HuH-7 (cell line): ENCODE data around the gene ADAMTS15.

ENCODE experiments used
- DNase-seq: peaks from one replicate; pipeline ENCODE4 v3.0.0; 2011; ENCODE audit warnings: low spot score

Gene ADAMTS15

DNA sequence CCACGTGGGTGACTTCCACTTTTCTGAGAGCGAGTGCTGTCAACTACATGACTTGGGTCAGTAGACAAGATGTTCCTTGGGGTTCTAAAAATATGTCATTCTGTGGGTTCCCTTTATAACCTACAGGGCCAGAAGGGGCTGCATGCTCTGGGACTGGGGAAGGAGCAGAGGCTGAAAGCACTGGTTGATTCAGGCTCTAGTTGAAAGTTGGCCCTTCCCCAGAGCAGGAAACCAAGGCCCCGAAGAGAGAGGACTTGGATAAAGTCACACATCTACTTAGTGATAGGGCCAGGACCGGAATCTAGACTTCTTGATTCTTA, 9.9 kb downstream of the ADAMTS15 start:
- no peak for DNase-seq

- DNase-seq: no peak
Measured at GRCh38 chr11:130459521-130459920, 11.1 kb downstream of the ADAMTS15 start.

DNA sequence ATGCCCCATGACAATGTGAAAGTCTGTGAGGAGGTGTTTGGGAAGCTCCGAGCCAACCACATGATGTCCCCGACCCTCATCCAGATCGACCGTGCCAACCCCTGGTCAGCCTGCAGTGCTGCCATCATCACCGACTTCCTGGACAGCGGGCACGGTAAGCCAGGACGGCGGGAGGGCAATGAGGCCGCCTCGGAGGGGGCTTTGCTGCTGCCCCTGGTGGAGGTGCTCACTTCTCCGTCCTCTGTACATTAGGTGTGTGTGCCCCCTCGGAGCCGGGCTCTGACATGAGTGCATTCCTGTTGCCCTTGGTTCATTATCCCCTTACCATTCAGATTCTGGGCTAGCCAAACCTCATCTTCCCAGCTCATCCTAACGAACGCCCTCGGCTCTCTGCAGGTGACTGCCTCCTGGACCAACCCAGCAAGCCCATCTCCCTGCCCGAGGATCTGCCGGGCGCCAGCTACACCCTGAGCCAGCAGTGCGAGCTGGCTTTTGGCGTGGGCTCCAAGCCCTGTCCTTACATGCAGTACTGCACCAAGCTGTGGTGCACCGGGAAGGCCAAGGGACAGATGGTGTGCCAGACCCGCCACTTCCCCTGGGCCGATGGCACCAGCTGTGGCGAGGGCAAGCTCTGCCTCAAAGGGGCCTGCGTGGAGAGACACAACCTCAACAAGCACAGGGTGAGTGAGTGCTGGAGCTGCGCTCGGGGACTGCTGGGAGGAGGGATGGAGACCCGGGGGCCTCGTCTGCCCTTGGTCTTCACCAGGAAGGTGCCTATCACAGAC, 13.8 kb downstream of the ADAMTS15 start:
- DNase-seq: no peak

DNA sequence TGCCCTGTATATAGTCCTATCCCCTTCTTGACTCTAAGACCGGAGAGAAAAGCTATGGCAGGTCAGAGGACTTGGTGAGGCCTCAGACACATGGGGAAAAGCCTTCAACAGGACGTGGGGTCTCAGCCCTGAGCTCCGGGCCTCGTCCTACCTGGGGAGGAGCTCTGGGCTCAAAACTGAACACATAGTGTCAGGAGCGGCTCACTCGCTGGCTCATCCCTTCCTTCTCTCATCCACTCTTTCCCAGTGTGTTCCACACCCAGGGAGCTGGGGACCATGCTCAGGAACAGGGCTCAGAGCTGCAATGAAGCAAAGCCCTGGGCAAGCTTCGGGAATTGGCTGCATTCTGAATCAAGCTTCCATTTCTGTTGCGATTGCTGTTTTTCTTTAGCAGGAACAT, 14.5 kb downstream of the ADAMTS15 start:
- DNase-seq: no peak

DNA sequence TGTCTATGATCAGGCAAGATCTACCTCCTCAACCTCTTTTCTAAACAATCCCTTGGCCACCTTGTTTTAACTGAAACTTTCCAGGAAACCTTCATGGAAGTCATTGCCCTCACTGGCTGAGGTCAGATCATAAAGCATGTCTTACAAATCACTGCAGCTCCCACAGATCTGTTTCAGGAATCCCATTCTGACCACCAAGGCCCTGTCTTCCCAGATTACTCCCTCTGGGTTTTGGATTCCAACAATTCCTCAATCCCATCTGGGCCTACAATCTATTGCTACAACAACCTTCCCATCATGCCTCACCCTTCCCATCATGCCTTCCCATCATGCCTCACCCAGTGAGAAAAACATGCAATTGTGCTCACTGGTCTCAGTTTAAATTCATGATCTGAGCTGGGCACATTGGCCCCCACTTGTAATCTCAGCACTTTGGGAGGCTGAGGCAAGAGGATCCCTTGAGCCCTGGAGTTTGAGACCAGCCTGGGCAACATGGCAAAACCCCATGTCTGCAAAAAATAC, 15.9 kb downstream of the ADAMTS15 start:
- no peak for DNase-seq

DNA sequence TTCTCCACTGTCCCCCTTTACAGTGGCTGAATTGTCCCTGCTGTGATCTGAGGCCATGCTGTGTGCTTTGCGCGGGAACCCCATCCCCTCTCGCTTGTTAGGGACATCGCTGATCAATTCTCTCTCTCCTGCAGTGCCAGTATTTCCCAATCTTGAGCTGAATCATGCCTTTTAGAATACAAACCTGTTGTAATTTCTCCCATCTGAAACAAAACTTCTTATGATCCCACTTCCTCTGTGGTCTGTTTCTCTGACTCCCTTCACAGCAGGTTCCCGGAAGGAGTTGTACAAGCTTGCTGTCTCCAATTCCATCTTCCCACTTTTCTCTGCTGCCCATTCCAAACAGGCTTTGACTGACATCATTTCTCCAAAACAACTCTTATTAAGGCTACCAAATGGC, 16.8 kb downstream of the ADAMTS15 start:
- no peak for DNase-seq

DNA sequence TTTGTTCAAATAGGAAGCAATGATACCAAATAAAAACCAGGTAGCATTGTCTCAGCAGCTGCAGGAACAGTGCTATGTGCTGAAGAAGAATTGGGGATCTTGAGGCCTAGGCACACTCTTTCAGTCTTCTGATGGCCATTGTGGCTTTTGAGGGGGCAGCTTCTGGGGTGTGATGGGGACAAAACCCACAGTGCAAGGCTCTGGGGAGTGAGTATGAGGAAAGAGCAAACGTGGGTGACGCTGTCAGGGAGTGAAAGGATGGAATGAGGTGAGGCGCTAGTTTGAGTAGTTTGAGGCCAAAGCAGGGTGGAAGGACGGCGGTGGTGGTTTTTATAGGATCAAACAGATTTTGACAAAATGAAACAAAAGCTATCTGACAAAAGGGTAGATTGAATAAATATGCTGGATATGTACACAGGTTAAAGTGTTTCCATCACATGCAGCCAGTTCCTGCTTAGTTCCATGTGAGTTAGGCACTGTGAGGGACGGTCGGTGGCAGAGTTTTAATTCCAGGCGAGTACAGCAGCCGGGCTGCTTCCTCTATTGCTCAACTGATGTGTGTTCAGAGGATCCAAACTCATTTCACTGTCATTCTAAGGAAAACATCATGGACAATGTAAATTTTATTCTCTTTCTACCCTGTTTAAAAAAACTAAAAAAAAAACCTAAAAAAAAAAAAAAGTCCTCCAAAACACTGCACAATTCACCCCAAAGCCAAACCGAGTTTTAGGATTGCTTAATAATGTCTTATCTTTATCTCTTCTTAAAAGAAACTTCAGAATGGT, 18.9 kb downstream of the ADAMTS15 start:
- DNase-seq: no peak

DNA sequence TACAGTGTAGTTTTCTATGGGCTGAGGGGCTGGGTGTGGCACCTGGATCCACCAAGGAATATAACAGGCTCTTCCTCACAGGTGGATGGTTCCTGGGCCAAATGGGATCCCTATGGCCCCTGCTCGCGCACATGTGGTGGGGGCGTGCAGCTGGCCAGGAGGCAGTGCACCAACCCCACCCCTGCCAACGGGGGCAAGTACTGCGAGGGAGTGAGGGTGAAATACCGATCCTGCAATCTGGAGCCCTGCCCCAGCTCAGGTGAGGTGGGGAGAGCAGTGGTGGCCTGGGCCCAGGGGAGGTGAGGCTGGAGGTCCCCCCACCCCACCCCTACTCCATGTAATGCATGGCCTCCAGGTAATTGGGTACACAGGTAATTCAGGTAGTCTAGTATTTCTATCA, 20.7 kb downstream of the ADAMTS15 start:
- DNase-seq: no peak

- no peak for DNase-seq
Measured at GRCh38 chr11:130470832-130471706, 22.6 kb downstream of the ADAMTS15 start.

DNA sequence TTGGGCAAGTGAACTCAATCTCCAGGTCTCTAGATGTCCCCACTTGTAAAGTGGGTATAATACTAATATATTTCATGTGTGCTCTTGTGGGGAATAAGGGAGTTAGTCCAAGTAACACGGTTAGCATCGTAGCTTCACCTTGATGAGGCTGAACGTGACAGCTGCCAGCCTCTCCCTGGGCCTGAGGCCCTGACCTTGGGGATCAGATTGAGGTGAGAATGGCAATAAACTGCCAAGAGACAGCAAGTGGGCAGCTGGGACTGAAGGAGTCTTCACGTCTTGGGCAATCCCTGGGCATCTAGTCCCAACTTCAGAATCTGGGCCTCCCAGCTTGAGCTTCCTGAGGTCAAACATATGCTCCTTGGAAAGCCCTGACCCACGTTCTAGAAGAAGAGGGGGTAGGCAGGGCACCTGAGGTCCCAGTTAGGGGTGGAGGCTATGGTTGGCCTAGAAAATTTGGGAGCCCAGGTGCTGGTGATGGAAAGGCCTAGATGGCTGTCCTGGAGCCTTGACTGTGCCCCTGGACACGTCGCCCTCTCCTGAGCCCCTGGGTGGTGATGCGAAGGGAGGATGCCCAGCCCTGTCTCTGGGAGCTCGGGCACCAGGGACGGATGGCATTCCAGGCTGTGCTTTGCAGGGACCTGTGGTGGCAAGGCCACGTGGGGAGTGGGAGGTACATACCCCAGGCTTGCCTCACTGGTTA, 23.4 kb downstream of the ADAMTS15 start:
- DNase-seq: no peak

- no peak for DNase-seq
Measured at GRCh38 chr11:130472434-130472961, 24.1 kb downstream of the ADAMTS15 start.

DNA sequence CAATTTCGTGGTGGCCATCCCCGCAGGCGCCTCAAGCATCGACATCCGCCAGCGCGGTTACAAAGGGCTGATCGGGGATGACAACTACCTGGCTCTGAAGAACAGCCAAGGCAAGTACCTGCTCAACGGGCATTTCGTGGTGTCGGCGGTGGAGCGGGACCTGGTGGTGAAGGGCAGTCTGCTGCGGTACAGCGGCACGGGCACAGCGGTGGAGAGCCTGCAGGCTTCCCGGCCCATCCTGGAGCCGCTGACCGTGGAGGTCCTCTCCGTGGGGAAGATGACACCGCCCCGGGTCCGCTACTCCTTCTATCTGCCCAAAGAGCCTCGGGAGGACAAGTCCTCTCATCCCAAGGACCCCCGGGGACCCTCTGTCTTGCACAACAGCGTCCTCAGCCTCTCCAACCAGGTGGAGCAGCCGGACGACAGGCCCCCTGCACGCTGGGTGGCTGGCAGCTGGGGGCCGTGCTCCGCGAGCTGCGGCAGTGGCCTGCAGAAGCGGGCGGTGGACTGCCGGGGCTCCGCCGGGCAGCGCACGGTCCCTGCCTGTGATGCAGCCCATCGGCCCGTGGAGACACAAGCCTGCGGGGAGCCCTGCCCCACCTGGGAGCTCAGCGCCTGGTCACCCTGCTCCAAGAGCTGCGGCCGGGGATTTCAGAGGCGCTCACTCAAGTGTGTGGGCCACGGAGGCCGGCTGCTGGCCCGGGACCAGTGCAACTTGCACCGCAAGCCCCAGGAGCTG, 24.8 kb downstream of the ADAMTS15 start:
- no peak for DNase-seq

- no peak for DNase-seq
Measured at GRCh38 chr11:130473795-130474377, 25.4 kb downstream of the ADAMTS15 start.

- no peak for DNase-seq
Measured at GRCh38 chr11:130474637-130475400, 26.4 kb downstream of the ADAMTS15 start.

- no peak for DNase-seq
Measured at GRCh38 chr11:130475426-130476053, 27.1 kb downstream of the ADAMTS15 start.

DNA sequence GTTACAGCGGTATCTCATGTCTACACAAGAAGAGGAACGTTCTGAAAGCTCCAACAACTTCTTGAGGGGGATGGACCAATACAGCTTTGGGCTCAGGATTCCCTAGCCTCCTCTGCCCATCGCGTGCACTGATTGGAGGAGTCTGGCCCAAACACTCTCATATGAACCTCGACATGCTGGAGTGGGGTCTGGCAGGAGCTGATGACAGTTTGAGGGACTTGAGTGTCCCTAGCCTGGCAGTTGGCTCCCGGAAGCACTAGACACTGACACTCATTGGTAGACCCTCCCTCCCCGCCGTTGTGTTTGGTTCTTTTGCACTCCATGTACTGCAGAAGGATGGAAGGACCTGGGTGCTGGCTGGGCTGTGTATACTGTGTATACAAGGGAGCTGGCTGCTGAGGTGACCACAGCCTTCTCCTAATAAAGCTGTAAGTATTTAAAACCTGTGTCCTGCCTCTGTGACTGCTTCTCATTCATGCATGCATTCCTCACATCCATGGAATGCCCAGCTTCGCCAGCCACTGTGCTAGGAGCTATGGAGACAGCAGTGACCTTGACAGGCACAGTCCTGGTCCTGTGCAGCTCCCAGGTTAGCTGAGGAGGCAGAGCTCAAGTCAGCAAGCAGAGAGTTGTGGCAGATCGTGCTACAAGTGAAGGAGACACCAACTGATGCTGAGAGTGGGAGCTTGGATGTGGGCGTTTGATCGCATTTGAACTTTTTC, 27.9 kb downstream of the ADAMTS15 start:
- no peak for DNase-seq

GRCh38 chr11:130476922-130477491, 28.6 kb downstream of the ADAMTS15 start:
- DNase-seq: no peak

- DNase-seq: no peak
Measured at GRCh38 chr11:130477586-130478203, 29.2 kb downstream of the ADAMTS15 start.
